Measurements from ENCODE around the gene ARHGEF19.
"Not testable (repeated sequence)": the region's sequence is repeated elsewhere in the genome, so short reads cannot be mapped to it uniquely, and the experiment has no call there.

Gene ARHGEF19

DNA sequence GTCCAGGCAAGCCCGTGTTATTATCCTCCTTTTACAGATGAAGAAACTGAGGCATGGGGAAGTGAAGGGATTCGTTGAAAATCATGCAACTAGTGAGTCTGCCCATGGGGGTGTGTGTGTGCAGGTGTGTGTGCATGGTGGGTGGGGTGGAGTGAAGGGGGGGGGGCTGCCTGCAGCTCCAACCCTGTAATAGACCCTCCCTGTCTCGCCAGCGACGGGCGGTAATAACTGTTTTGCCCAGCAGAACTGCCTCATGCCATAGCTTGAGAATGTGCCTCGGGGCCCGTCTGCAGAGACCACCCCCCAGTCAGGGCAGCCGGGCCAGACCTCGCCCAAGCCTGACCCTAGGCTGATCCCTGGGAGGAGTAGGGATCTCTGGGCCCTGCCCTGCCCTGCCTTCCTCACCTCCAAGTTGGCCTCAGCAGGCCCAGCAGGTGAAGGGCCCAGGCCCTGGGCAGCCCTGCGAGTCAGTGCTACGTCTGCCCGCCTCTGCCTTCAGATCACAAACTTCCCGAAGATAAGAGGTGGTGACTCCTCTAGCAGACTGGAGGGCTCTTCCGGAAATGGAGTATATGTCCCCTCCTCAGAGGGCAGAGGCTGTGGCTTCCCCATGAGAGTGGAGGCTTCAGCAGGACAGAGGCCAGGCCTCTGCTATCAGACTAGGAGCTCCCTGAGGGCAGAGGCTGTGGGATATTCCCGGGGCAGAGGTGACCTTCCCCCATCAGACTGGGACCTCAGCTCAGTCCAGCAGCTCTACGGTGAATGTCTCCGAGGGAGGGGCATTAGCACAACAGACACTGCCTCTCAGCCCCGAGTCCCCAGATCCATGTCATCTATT lies 40.9 kb downstream of the ARHGEF19 start:
- Histone ChIP-seq H3K4me1 (ENCODE audit: control insufficient read depth, low read length) (peaks cover 13% of the 10 kb centered on the region), H3K9me2 (replicated peaks; ENCODE audit: control insufficient read depth, low read length) (no peaks in the 10 kb centered on the region), H3K79me2 (ENCODE audit: control insufficient read depth, low read length) (no peaks in the 10 kb centered on the region), H4K20me1 (ENCODE audit: control insufficient read depth, insufficient read depth, low read depth, low read length) (no peaks in the 10 kb centered on the region), H3K4me3 (ENCODE audit: low read length) (no peak overlapping the region), H3K27ac (ENCODE audit: low read depth, low read length) (no peak overlapping the region), H3K36me3 (ENCODE audit: control insufficient read depth, low read length) (no peaks in the 10 kb centered on the region), H3K4me2 (ENCODE audit: low read length) (no peak overlapping the region), H3K27me3 (ENCODE audit: control insufficient read depth, low read length) (peaks cover 5% of the 10 kb centered on the region; the same call in 1 of the 2 replicates), H3F3A (ENCODE audit: control insufficient read depth, insufficient read depth) (no peaks in the 10 kb centered on the region), H3K9me3 (ENCODE audit: control insufficient read depth, insufficient read depth, low read length) (no peaks in the 10 kb centered on the region)
- no peak for TF ChIP-seq EZH2phosphoT487 (IDR thresholded peaks at IDR 0.05; ENCODE audit: borderline replicate concordance, low read length)
- TF ChIP-seq, protein P1, sequence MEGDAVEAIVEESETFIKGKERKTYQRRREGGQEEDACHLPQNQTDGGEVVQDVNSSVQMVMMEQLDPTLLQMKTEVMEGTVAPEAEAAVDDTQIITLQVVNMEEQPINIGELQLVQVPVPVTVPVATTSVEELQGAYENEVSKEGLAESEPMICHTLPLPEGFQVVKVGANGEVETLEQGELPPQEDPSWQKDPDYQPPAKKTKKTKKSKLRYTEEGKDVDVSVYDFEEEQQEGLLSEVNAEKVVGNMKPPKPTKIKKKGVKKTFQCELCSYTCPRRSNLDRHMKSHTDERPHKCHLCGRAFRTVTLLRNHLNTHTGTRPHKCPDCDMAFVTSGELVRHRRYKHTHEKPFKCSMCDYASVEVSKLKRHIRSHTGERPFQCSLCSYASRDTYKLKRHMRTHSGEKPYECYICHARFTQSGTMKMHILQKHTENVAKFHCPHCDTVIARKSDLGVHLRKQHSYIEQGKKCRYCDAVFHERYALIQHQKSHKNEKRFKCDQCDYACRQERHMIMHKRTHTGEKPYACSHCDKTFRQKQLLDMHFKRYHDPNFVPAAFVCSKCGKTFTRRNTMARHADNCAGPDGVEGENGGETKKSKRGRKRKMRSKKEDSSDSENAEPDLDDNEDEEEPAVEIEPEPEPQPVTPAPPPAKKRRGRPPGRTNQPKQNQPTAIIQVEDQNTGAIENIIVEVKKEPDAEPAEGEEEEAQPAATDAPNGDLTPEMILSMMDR (IDR thresholded peaks at IDR 0.05; ENCODE audit: low read depth, low read length, poor library complexity, severe bottlenecking), result no peak

DNA sequence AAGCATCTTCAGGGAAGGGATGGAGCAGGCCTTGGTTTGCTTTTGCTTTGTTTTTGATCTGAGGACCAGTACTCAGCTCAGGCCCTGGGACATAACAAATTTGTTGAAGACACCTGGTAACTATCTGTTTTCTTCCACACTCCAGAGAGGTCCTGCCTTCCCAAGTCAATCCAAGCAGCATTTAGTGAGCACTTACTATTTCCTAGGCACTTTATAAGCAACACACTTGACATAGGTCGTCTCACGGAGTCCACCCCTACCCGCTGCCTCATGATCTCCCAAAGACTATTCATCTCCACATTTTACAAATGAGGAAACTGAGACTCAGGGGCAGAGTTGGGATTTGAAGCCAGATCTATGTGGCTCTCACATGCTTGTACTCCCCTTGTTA lies 42.2 kb downstream of the ARHGEF19 start:
- no peak for TF ChIP-seq EZH2phosphoT487 (IDR thresholded peaks at IDR 0.05; ENCODE audit: borderline replicate concordance, low read length)
- TF ChIP-seq, protein P1 (IDR thresholded peaks at IDR 0.05; ENCODE audit: low read depth, low read length, poor library complexity, severe bottlenecking), result no peak
- Histone ChIP-seq H3K27me3 (ENCODE audit: control insufficient read depth, low read length) (peaks cover 3% of the 10 kb centered on the region; the same call in 1 of the 2 replicates), H3F3A (ENCODE audit: control insufficient read depth, insufficient read depth) (no peaks in the 10 kb centered on the region), H3K9me2 (replicated peaks; ENCODE audit: control insufficient read depth, low read length) (no peaks in the 10 kb centered on the region), H3K9me3 (ENCODE audit: control insufficient read depth, insufficient read depth, low read length) (no peaks in the 10 kb centered on the region), H3K4me1 (ENCODE audit: control insufficient read depth, low read length) (peaks cover 13% of the 10 kb centered on the region), H3K27ac (ENCODE audit: low read depth, low read length) (no peak overlapping the region), H3K79me2 (ENCODE audit: control insufficient read depth, low read length) (no peaks in the 10 kb centered on the region), H4K20me1 (ENCODE audit: control insufficient read depth, insufficient read depth, low read depth, low read length) (no peaks in the 10 kb centered on the region), H3K4me2 (ENCODE audit: low read length) (no peak overlapping the region), H3K4me3 (ENCODE audit: low read length) (no peak overlapping the region), H3K36me3 (ENCODE audit: control insufficient read depth, low read length) (no peaks in the 10 kb centered on the region)

DNA sequence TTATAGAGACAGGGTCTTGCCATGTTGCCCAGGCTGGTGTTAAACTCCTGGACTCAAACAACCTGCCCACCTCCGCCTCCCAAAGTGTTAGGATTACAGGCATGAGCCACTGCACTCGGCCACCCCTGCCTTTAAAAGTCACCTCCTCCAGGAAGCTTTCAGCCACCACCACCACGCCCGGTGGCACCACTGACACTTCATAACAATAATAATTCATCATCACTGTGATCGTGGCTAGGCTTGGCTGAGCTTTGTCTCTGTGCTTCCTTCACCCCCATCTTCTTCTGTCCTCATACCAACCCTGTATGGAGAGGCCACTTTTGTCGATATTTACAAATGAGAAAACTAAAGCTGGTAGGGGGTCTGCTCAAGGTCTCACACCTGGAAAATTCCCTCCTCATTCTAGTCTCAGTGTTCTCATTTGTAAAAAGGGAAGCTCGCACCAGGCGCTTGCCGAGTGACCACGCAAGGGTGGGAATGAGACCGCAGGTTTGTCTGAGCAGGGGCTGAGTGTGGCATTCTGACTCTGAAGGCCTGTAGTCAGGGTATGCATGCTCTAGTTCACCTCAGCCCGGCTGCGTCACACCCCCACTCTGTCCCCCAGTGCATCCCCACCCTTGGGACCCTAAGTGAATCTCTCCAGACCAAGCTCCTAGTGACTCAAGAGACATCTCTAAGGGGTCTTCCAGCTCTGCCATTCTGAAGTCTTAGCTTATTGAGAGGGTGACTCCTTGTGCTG lies 43.7 kb downstream of the ARHGEF19 start:
- H3K4me2 ChIP-seq (ENCODE audit: low read length), result peak overlapping the region; percentile 55

DNA sequence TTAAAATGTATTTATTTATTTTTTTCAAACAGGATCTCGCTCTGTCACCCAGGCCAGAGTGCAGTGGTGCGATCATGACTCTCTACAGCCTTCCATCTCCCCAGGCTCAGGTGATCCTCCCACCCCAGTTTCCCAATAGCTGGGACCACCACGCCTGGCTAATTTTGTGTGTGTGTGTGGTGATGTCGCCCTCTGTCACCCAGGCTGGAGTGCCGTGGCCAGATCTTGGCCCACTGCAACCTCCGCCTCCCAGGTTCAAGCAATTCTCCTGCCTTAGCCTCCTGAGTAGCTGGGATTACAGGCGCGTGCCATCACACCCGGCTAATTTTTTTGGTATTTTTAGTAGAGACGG lies 44.3 kb downstream of the ARHGEF19 start:
- not testable (repeated sequence) for H3K27ac ChIP-seq (ENCODE audit: low read depth, low read length); H3K36me3 ChIP-seq (ENCODE audit: control insufficient read depth, low read length); H3K9me2 ChIP-seq (replicated peaks; ENCODE audit: control insufficient read depth, low read length); H4K20me1 ChIP-seq (ENCODE audit: control insufficient read depth, insufficient read depth, low read depth, low read length); H3K27me3 ChIP-seq (ENCODE audit: control insufficient read depth, low read length); H3K9me3 ChIP-seq (ENCODE audit: control insufficient read depth, insufficient read depth, low read length); H3K79me2 ChIP-seq (ENCODE audit: control insufficient read depth, low read length); H3F3A ChIP-seq (ENCODE audit: control insufficient read depth, insufficient read depth)
- peaks cover 13% of the 10 kb centered on the region for H3K4me1 ChIP-seq (ENCODE audit: control insufficient read depth, low read length)
- peak overlapping the region; percentile 55 for H3K4me2 ChIP-seq (ENCODE audit: low read length)
- H3K4me3 ChIP-seq (ENCODE audit: low read length), result peak overlapping the region; percentile 60

More for the DNA sequence above, 43.7 kb downstream of the ARHGEF19 start:
- Histone ChIP-seq H3K27ac (ENCODE audit: low read depth, low read length) (no peak overlapping the region), H4K20me1 (ENCODE audit: control insufficient read depth, insufficient read depth, low read depth, low read length) (no peaks in the 10 kb centered on the region), H3K27me3 (ENCODE audit: control insufficient read depth, low read length) (peaks cover 3% of the 10 kb centered on the region; the same call in 1 of the 2 replicates), H3K9me3 (ENCODE audit: control insufficient read depth, insufficient read depth, low read length) (no peaks in the 10 kb centered on the region), H3K9me2 (replicated peaks; ENCODE audit: control insufficient read depth, low read length) (no peaks in the 10 kb centered on the region), H3K79me2 (ENCODE audit: control insufficient read depth, low read length) (no peaks in the 10 kb centered on the region), H3F3A (ENCODE audit: control insufficient read depth, insufficient read depth) (no peaks in the 10 kb centered on the region), H3K4me3 (ENCODE audit: low read length) (peak overlapping the region; percentile 60), H3K36me3 (ENCODE audit: control insufficient read depth, low read length) (no peaks in the 10 kb centered on the region), H3K4me1 (ENCODE audit: control insufficient read depth, low read length) (peaks cover 13% of the 10 kb centered on the region)
- TF ChIP-seq, protein P1 (IDR thresholded peaks at IDR 0.05; ENCODE audit: low read depth, low read length, poor library complexity, severe bottlenecking), result no peak
- no peak for TF ChIP-seq EZH2phosphoT487 (IDR thresholded peaks at IDR 0.05; ENCODE audit: borderline replicate concordance, low read length)

Measured in DOHH2 (cell line).